GM21367 (cell line): ENCODE data around the gene PTCHD1.

Experiments
- ATAC-seq: cut with Tn5 transposase; IDR thresholded peaks from one replicate; pipeline ENCODE4 v1.9.1; 2021; ENCODE audit not compliant: unreplicated experiment

The PTCHD1 gene

DNA sequence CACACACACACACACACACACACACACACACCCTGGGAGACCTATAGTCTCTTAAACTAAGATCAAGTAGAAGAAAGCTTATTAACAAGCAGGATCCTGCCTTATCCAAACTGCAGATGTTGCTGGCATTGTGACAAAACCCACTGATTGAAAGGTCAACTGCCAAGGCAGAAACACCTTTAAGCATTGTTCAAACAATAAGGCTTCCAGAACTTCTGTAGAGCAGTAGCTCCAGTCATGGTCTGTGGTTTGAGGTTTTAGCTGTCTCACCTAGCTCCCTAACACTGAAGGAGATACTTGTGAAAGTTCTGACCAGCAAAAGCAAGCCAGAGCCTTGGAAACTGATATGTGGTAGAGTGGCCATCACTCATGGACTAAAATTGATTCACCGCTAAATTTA, 59.8 kb downstream of the PTCHD1 start:
- ATAC-seq = no peak

DNA sequence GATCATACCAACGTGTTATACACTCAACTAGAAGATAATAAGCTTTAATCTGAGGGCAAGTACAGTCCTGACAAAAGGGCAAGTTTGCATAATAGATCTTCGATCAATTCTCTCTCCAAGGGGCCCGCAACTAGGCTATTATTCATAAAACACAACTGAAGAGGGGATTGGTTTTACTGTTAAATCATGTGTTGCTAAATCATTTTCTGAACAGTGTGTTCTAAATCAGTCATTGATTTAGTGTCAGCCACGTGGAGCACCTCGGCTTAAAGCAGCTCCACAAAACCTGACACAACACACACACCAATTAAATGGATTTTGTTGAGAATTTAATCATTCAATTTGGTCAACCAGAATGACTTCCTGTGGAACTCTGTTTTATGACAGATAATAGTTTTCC, 61.6 kb downstream of the PTCHD1 start:
- no peak for ATAC-seq

GRCh38 chrX:23398570-23398969, 63.9 kb downstream of the PTCHD1 start:
- ATAC-seq = no peak

DNA sequence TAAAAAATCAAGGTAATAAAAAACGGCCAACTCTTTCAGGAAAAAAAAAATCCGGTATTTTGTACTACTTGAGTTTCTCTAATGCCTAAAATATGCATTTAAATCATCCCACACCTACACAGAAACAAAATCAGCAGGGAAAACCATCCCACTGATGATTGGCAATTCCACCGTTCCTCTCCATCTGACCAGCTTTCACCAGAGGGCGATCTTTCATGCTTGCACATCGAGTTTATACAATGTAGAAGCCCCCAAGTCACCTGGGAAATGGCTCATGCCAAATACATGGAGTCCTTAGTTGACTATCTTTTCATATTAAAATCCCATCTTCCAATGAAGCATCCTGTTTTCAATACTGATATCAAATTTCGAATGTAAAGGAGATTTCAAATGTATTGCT, 69.2 kb downstream of the PTCHD1 start:
- no peak for ATAC-seq

GRCh38 chrX:23422912-23423311, 88.3 kb downstream of the PTCHD1 start:
- ATAC-seq = no peak

DNA sequence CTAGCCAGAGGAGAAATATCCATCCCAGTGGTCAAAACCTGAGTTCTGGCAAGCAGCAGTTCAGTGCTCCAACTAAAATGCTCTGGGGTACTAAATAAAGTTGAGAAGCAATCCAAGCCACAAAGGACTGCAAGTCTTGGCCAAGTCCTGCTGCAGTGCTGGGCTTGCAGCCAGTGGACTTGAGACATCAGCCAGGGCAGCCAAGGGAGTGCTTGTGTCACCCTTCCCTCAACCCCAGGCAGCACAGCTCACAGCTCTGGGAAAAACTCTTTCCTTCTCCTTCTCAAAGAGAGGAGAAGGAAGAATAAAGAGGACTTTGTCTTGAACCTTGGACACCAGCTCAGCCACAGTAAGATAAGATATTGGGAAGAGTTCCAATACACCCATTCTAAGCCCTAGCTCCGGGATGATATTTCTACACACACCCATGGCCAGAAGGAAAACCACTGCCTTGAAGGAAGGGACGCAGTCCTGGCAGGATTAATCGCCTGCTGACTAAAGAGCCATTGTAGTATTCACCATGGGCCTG, 99.8 kb downstream of the PTCHD1 start:
- no peak for ATAC-seq

- no peak for ATAC-seq
These were observed 100.5 kb downstream of the PTCHD1 start for GRCh38 chrX:23435108-23435507.

DNA sequence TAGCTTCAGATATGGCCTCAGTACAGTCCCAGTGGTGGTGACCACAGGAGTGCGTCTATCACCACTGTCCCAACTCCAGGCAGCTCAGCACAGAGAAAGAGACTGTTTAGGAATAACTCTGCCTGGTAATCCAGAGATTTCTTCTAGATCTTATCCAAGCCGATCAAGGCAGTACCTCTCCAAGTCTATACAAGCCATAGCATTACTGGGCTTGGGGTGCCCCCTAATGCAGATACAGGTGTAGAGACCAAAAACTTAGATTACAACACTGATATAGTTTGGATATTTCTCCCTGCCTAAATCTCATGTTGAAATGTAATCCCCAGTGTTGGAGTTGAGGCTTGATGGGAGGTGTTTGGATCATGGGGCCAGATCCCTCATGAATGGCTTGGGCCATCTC, 100.9 kb downstream of the PTCHD1 start:
- ATAC-seq = no peak

DNA sequence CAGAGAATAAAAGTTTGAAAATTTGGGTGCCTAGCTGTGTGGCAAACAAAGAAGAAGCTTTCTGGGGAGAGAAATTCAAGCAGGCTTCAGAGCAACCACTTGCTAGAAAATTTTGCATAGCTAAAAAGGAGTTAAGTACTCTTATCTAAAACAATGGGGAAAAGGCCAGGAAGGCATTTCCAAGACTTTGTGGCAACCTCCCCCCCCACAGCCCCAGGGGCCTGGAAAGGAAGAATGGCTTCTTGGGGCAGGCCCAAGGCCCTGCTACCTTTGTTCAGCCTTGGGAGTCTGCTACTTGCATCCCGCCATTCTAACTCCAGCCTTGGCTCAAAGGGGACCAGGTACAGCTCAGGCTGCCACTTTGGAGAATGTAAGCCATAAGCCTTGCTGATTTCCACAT, 102.2 kb downstream of the PTCHD1 start:
- no peak for ATAC-seq

- ATAC-seq = no peak
These were observed 116.6 kb downstream of the PTCHD1 start for GRCh38 chrX:23451266-23451665.
